Activated CD4-positive, alpha-beta T cell treated with anti-CD3 and anti-CD28 coated beads, Interleukin-2, amount 50 U/mL, for 1 hour (primary cell): ENCODE measurements around the gene FER.
"Not testable (repeated sequence)": the region's sequence is repeated elsewhere in the genome, so short reads cannot be mapped to it uniquely, and the experiment has no call there.

Experiments used
- DNase-seq: peaks from one replicate; pipeline ENCODE4 v3.0.0-alpha.2; 2020

The FER gene

GRCh38 chr5:109145139-109145538, 397.4 kb downstream of the FER start:
- no peak for DNase-seq

- DNase-seq: no peak
These were observed 398.9 kb downstream of the FER start for GRCh38 chr5:109146591-109146990.

- no peak for DNase-seq
These were observed 404.9 kb downstream of the FER start for GRCh38 chr5:109152565-109152964.

- no peak for DNase-seq
These were observed 407.9 kb downstream of the FER start for GRCh38 chr5:109155625-109156024.

- no peak for DNase-seq
These were observed 409.2 kb downstream of the FER start for GRCh38 chr5:109156885-109157284.

- DNase-seq: no peak
These were observed 412.8 kb downstream of the FER start for GRCh38 chr5:109160468-109160867.

- no peak for DNase-seq
These were observed 414.4 kb downstream of the FER start for GRCh38 chr5:109161914-109162683.

- no peak for DNase-seq
These were observed 415.6 kb downstream of the FER start for GRCh38 chr5:109163336-109163735.

GRCh38 chr5:109164001-109164400, 416.3 kb downstream of the FER start:
- DNase-seq: no peak

GRCh38 chr5:109167586-109167985, 419.9 kb downstream of the FER start:
- DNase-seq: no peak

- no peak for DNase-seq
These were observed 420.5 kb downstream of the FER start for GRCh38 chr5:109168151-109168550.

- DNase-seq: no peak
These were observed 423.1 kb downstream of the FER start for GRCh38 chr5:109170629-109171350.

- not testable (repeated sequence) for DNase-seq
These were observed 423.9 kb downstream of the FER start for GRCh38 chr5:109171437-109172073.

GRCh38 chr5:109173036-109173794, 425.5 kb downstream of the FER start:
- no peak for DNase-seq

GRCh38 chr5:109177227-109177626, 429.5 kb downstream of the FER start:
- no peak for DNase-seq

GRCh38 chr5:109177782-109178181, 430.1 kb downstream of the FER start:
- DNase-seq: no peak

- DNase-seq: no peak
These were observed 433.0 kb downstream of the FER start for GRCh38 chr5:109180668-109181067.

GRCh38 chr5:109186759-109187158, 439.1 kb downstream of the FER start:
- DNase-seq: no peak

- DNase-seq: no peak
These were observed 443.5 kb downstream of the FER start for GRCh38 chr5:109191153-109191558.

GRCh38 chr5:109192027-109192426, 444.3 kb downstream of the FER start:
- no peak for DNase-seq

GRCh38 chr5:109192555-109193281, 445.0 kb downstream of the FER start:
- no peak for DNase-seq

- DNase-seq: no peak
These were observed 448.0 kb downstream of the FER start for GRCh38 chr5:109195667-109196066.
